Astrocyte (in vitro differentiated cells and primary cell): ENCODE measurements around the gene LRR1.

Source experiments
- CTCF ChIP-seq: IDR thresholded peaks from 2 replicates; pipeline ENCODE4 v1.5.1; 2011; ENCODE audit warnings: low read depth, mild to moderate bottlenecking, inconsistent platforms, low read length, moderate library complexity; ENCODE audit not compliant: insufficient read depth
- EZH2 ChIP-seq: IDR thresholded peaks from 2 replicates; pipeline ENCODE4 v1.6.1; 2012; ENCODE audit warnings: mild to moderate bottlenecking, low read length, inconsistent platforms; ENCODE audit not compliant: insufficient read depth

GRCh38 chr14:49583629-49584028 lies 15.1 kb upstream of the LRR1 start:
- TF ChIP-seq CTCF (no peak), EZH2 (no peak)
